ENCODE results near the gene TPGS1. TPM values are rescaled to one million over a fixed set of nuclear protein-coding genes. Genes with fewer than 3 reads are reported as not detected.
A peak's percentile ranks its signal among the peaks of the same experiment; 100 is the strongest.

The TPGS1 gene
- total and polyA plus RNA-seq, 2 of the 8 experiments (the other 6 are each of a cell fraction or from before 2014, with no cell fraction given) = 9.1 to 10.6 TPM

DNA sequence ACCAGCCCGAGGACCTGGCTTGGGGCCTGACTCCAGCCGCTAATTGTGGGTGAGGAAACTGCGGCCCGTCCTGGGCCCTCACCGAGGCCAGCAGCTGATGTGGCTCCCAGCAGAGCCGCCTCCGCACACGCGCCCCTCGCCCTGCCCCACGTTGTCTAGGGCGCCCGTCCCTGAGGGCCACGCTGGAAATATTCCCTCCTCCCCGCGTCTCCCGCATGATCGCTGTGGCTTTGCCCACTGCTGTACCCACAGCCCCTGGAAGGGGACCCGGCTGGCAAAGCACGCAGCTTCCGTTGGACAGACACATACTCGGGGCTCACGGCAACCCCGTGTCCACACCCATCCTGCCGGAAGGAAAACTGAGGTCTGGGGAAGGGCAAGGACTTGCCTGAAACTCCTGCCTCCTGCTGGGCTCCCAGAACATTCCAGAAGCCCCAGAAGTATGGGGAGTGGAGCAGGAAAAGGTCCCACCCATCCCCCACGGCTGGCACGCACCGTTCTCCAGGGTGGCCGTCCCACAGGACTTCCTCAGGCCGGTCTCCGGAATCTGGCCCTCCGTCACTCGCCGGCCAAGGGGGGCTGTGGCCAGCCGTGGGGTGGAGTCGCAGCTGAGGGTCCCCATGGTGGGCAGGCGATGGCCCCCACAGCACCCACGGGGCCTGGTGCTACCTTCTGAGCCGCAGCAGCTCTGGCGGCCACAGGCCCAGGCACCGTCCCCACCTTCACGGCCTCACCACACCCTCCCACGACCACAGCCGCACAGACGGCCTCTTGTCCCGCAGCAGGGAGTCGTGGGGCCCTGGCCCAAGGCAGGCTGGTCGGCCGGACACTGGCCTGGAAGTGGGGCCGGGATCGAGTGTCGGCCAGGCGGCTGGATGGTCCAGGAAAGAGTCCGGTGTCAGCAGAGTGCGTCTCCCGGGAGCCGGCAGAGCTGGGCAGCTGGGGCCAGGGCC lies 32.9 kb upstream of the TPGS1 start:
- Histone ChIP-seq H3K4me1 (replicated peaks in 1 of 4; ENCODE audit: control insufficient read depth in 3 of 4, insufficient read depth in 4 of 4, low read length in 3 of 4) (peaks cover 0 to 4% (median 0%) of the 10 kb centered on the region in 4 experiments; a peak in 2 of 7 replicates), H3K18ac (ENCODE audit: extremely low read depth, low read length) (no peak overlapping the region), H3K36me3 (ENCODE audit: control insufficient read depth in 2 of 4, insufficient read depth in 4 of 4, low read length in 3 of 4) (no peaks in the 10 kb centered on the region), H4K8ac (ENCODE audit: extremely low read depth, insufficient read depth, low read length) (peak overlapping the region; percentile 77; the same call in 1 of the 2 replicates), H2BK20ac (ENCODE audit: low read length) (no peak overlapping the region), H2BK12ac (ENCODE audit: low read depth, low read length) (no peak overlapping the region), H3K23me2 (ENCODE audit: low read depth, low read length) (no peaks in the 10 kb centered on the region), H3K4ac (replicated peaks; ENCODE audit: insufficient read length, low read depth, low read length) (no peak overlapping the region), H3K79me2 (ENCODE audit: control insufficient read depth in 1 of 2, insufficient read depth in 2 of 2, low read length in 2 of 2) (no peaks in the 10 kb centered on the region), H3K4me3 (ENCODE audit: extremely low read depth in 1 of 4, insufficient read depth in 2 of 4, low read depth in 3 of 4, low read length in 4 of 4) (no peak overlapping the region), H3K79me1 (ENCODE audit: low read depth, low read length) (no peaks in the 10 kb centered on the region), H3K27ac (ENCODE audit: low read depth, low read length) (no peak overlapping the region), H4K20me1 (replicated peaks in 1 of 2; ENCODE audit: control insufficient read depth in 1 of 2, insufficient read depth in 2 of 2, low read length in 2 of 2) (no peaks in the 10 kb centered on the region), H3K27me3 (replicated peaks in 1 of 4; ENCODE audit: control insufficient read depth in 3 of 4, extremely low read depth in 1 of 4, insufficient read depth in 3 of 4, low read length in 3 of 4) (no peaks in the 10 kb centered on the region), H2BK120ac (replicated peaks; ENCODE audit: low read depth, low read length) (no peak overlapping the region), H3K23ac (ENCODE audit: insufficient read length) (no peak overlapping the region), H3K4me2 (ENCODE audit: insufficient read depth in 1 of 2, low read depth in 2 of 2, low read length in 2 of 2) (no peak overlapping the region), H2AK5ac (ENCODE audit: low read depth, low read length) (no peak overlapping the region), H2BK5ac (ENCODE audit: low read depth, low read length) (no peak overlapping the region; the same call in 1 of the 2 replicates), H3K56ac (replicated peaks; ENCODE audit: insufficient read length, low read depth, low read length) (no peak overlapping the region), H3K14ac (ENCODE audit: insufficient read length) (no peak overlapping the region), H3K9me3 (ENCODE audit: insufficient read depth in 2 of 2, low read depth in 1 of 2, low read length in 1 of 2) (no peaks in the 10 kb centered on the region), H2BK15ac (ENCODE audit: low read length) (no peak overlapping the region), H2AFZ (ENCODE audit: low read length) (no peak overlapping the region), H4K5ac (ENCODE audit: insufficient read length, low read depth, low read length) (no peak overlapping the region), H3K9ac (replicated peaks in 1 of 4; ENCODE audit: extremely low read depth in 1 of 4, low read depth in 3 of 4, low read length in 3 of 4) (no peak overlapping the region), H4K91ac (replicated peaks; ENCODE audit: insufficient read length, low read length) (no peak overlapping the region)
- 88% methylated on average over 45 of the region's 57 CpGs; no CpG with 5 or more reads in 1 of the 2 experiments for WGBS, 2 experiments (ENCODE audit: extremely low coverage in 1 of 2, insufficient coverage in 1 of 2, insufficient read length in 1 of 2, insufficient replicate concordance in 2 of 2, low coverage in 1 of 2, low lambda C conversion rate in 2 of 2, missing lambda C conversion rate in 1 of 2)
- ChIA-PET POLR2A (ENCODE audit: partially characterized antibody) (interaction anchor here (0.6 to 1.6 kb wide), 2 partner anchors 13 to 44 kb away, joined by 3 read pairs; no protein-coding TSS in a partner anchor), CTCF (ENCODE audit: partially characterized antibody) (interaction anchor here (1.1 kb wide), 1 partner anchor 60 kb away, joined by 3 read pairs; no protein-coding TSS in a partner anchor)
- no peak for FAIRE-seq
- DNase-seq (ENCODE audit: low read depth in 1 of 2, low spot score in 2 of 2) = no peak
- TF ChIP-seq HDAC6 (IDR thresholded peaks at IDR 0.05; ENCODE audit: low read depth, low read length) (no peak), KDM4A (IDR thresholded peaks at IDR 0.05; ENCODE audit: low read depth, low read length, severe bottlenecking) (no peak), CTCF (IDR thresholded peaks at IDR 0.05; ENCODE audit: control extremely low read depth in 1 of 3, insufficient read depth in 1 of 3, low read depth in 1 of 3, low read length in 3 of 3) (no peak), EZH2 (IDR thresholded peaks at IDR 0.05; ENCODE audit: low read depth, low read length, severe bottlenecking) (no peak), SAP30 (IDR thresholded peaks at IDR 0.05; ENCODE audit: insufficient read depth, insufficient replicate concordance, low read length) (no peak), CEBPB (IDR thresholded peaks at IDR 0.05; ENCODE audit: low read depth, low read length) (no peak), SIRT6 (IDR thresholded peaks at IDR 0.05; ENCODE audit: low read length) (no peak), CBX8 (IDR thresholded peaks at IDR 0.05; ENCODE audit: borderline replicate concordance, low read depth, low read length) (no peak), MAFK (IDR thresholded peaks at IDR 0.05; ENCODE audit: low read depth, low read length) (no peak)
